Measurements from ENCODE around the gene RPE65. TPM values are rescaled to one million over a fixed set of nuclear protein-coding genes. Genes with fewer than 3 reads are reported as not detected.

RPE65 gene
- total RNA-seq, 1 donor from 2014 or later = not detected

GRCh38 chr1:68442006-68442405 is 7.7 kb downstream of the RPE65 start:
- Mint-ChIP-seq H3K27ac (no peak overlapping the region), H3K4me3 (ENCODE audit: low read depth) (no peak overlapping the region), H3K9me3 (ENCODE audit: low read depth) (no peaks in the 10 kb centered on the region), H3K36me3 (ENCODE audit: insufficient read depth) (no peaks in the 10 kb centered on the region), H3K4me1 (ENCODE audit: low read depth) (peaks cover 10% of the 10 kb centered on the region), H3K27me3 (peaks cover 3% of the 10 kb centered on the region)
- DNase-seq (ENCODE audit: low spot score, unreplicated experiment) = no peak
- no peak for TF ChIP-seq CTCF (IDR thresholded peaks at IDR 0.05; ENCODE audit: unreplicated experiment)

- Mint-ChIP-seq H3K4me3 (ENCODE audit: low read depth) (peak overlapping the region; percentile 16), H3K36me3 (ENCODE audit: insufficient read depth) (no peaks in the 10 kb centered on the region)
Observed at GRCh38 chr1:68438310-68438709, 11.4 kb downstream of the RPE65 start.

GRCh38 chr1:68433395-68433794 is 16.4 kb downstream of the RPE65 start:
- Mint-ChIP-seq H3K4me3 (ENCODE audit: low read depth) (no peak overlapping the region), H3K36me3 (ENCODE audit: insufficient read depth) (no peaks in the 10 kb centered on the region), H3K4me1 (ENCODE audit: low read depth) (peaks cover 28% of the 10 kb centered on the region), H3K27ac (no peak overlapping the region), H3K27me3 (no peaks in the 10 kb centered on the region), H3K9me3 (ENCODE audit: low read depth) (no peaks in the 10 kb centered on the region)
- TF ChIP-seq CTCF (IDR thresholded peaks at IDR 0.05; ENCODE audit: unreplicated experiment) = no peak
- no peak for DNase-seq (ENCODE audit: low spot score, unreplicated experiment)

More at GRCh38 chr1:68438310-68438709, 11.4 kb downstream of the RPE65 start:
- Mint-ChIP-seq H3K4me1 (ENCODE audit: low read depth) (peaks cover 10% of the 10 kb centered on the region), H3K27me3 (peaks cover 1% of the 10 kb centered on the region), H3K9me3 (ENCODE audit: low read depth) (no peaks in the 10 kb centered on the region), H3K27ac (peak overlapping the region; percentile 27)
- no peak for TF ChIP-seq CTCF (IDR thresholded peaks at IDR 0.05; ENCODE audit: unreplicated experiment)
- no peak for DNase-seq (ENCODE audit: low spot score, unreplicated experiment)

GRCh38 chr1:68431076-68431475 is 18.7 kb downstream of the RPE65 start:
- Mint-ChIP-seq H3K4me3 (ENCODE audit: low read depth) (no peak overlapping the region), H3K9me3 (ENCODE audit: low read depth) (no peaks in the 10 kb centered on the region), H3K4me1 (ENCODE audit: low read depth) (peaks cover 22% of the 10 kb centered on the region), H3K27ac (peak overlapping the region; percentile 72), H3K27me3 (no peaks in the 10 kb centered on the region), H3K36me3 (ENCODE audit: insufficient read depth) (no peaks in the 10 kb centered on the region)
- no peak for DNase-seq (ENCODE audit: low spot score, unreplicated experiment)
- TF ChIP-seq CTCF (IDR thresholded peaks at IDR 0.05; ENCODE audit: unreplicated experiment) = no peak

GRCh38 chr1:68429233-68429808 is 20.4 kb downstream of the RPE65 start:
- Mint-ChIP-seq H3K27ac (no peak overlapping the region), H3K36me3 (ENCODE audit: insufficient read depth) (no peaks in the 10 kb centered on the region), H3K27me3 (no peaks in the 10 kb centered on the region), H3K4me3 (ENCODE audit: low read depth) (no peak overlapping the region), H3K4me1 (ENCODE audit: low read depth) (peaks cover 22% of the 10 kb centered on the region), H3K9me3 (ENCODE audit: low read depth) (no peaks in the 10 kb centered on the region)
- TF ChIP-seq CTCF (IDR thresholded peaks at IDR 0.05; ENCODE audit: unreplicated experiment) = no peak
- no peak for DNase-seq (ENCODE audit: low spot score, unreplicated experiment)

Measured in progenitor cell of endocrine pancreas (in vitro differentiated cells).